GM12878 (cell line): ENCODE measurements around the gene CTXN1. TPM values are rescaled to one million over a fixed set of nuclear protein-coding genes. Genes with fewer than 3 reads are reported as not detected.

Experiments used
- ATAC-seq: fragments of 200-7000 bp; cut with Tn5 transposase; 3 replicates; pipeline ENCODE4 v1.9.1; 2020; ENCODE audit warnings: mild to moderate bottlenecking, moderate library complexity
- BruUV-seq: library from RNA; stranded (reverse); fragments of 400-500 nt; replicated peaks from 2 replicates; lab custom pipeline; 2021; lab: Mats Ljungman, UMichigan
- CTCF ChIA-PET: fragments of 300-600 bp; sonication (Branson Sonifier 250); formaldehyde crosslinking; extraction: SDS; loops from one replicate; lab custom pipeline; 2021; ENCODE audit warnings: inconsistent platforms; lab: Yijun Ruan, JAX
- POLR2A ChIA-PET: fragments of 350-600 bp; formaldehyde crosslinking; extraction: SDS; loops from one replicate; lab custom pipeline; 2021; ENCODE audit warnings: inconsistent platforms; lab: Charles Lee
- RAD21 ChIA-PET: fragments of 300-600 bp; sonication (Branson Sonifier 250); formaldehyde crosslinking; loops from one replicate; lab custom pipeline; 2023; ENCODE audit warnings: antibody characterized with exemption; ENCODE audit not compliant: unreplicated experiment; lab: Charles Lee
- SMC1A ChIA-PET: fragments of 300-600 bp; sonication (Branson Sonifier 250); formaldehyde crosslinking; loops from one replicate; lab custom pipeline; 2023; ENCODE audit not compliant: unreplicated experiment, uncharacterized antibody; lab: Charles Lee
- DNase-seq: peaks from one replicate; pipeline ENCODE4 v3.0.0-alpha.2; 2011; ENCODE audit warnings: low read depth, low spot score
- FAIRE-seq: peaks from 3 replicates; lab custom pipeline; 2011; peaks lifted over from hg19 to GRCh38; lab: Jason Lieb, UNC
- H2AFZ ChIP-seq: 2 replicates; pipeline ENCODE4 v1.6.0; 2011; ENCODE audit warnings: low read depth, low read length, control low read depth; ENCODE audit not compliant: control insufficient read depth
- H3K27ac ChIP-seq: 2 replicates; pipeline ENCODE4 v1.5.1; 2011; ENCODE audit warnings: control low read depth; ENCODE audit not compliant: control insufficient read depth, insufficient read depth
- H3K27me3 ChIP-seq, 2 experiments: replicated peaks in 1 of 2; 2 replicates each; pipeline versions ENCODE4 v1.6.0 to v1.6.1; 2011; ENCODE audit warnings: low read length in 1 of 2; ENCODE audit not compliant: control insufficient read depth in 2 of 2, insufficient read depth in 2 of 2
- H3K36me3 ChIP-seq, 2 experiments: 2 replicates each; pipeline ENCODE4 v1.5.1; 2011; ENCODE audit warnings: low read length in 1 of 2; ENCODE audit not compliant: control insufficient read depth in 2 of 2, insufficient read depth in 2 of 2
- H3K4me1 ChIP-seq: 2 replicates; pipeline ENCODE4 v1.6.1; 2011; ENCODE audit warnings: mild to moderate bottlenecking, low read length, moderate library complexity, mixed read lengths; ENCODE audit not compliant: control insufficient read depth, insufficient read depth
- H3K4me2 ChIP-seq: 2 replicates; pipeline ENCODE4 v1.6.0; 2011; ENCODE audit warnings: control low read depth; ENCODE audit not compliant: control insufficient read depth, insufficient read depth
- H3K4me3 ChIP-seq: fragments of 200-600 bp; sonication (generic); 2 replicates; pipeline ENCODE4 v1.5.1; 2016
- H3K79me2 ChIP-seq: 2 replicates; pipeline ENCODE4 v1.6.0; 2011; ENCODE audit warnings: low read length; ENCODE audit not compliant: control insufficient read depth, insufficient read depth
- H3K9ac ChIP-seq: 2 replicates; pipeline ENCODE4 v1.8.0; 2011; ENCODE audit warnings: low read length, control low read depth, mixed read lengths; ENCODE audit not compliant: control insufficient read depth, insufficient read depth
- H3K9me3 ChIP-seq: replicated peaks from 3 replicates; pipeline ENCODE4 v1.5.1; 2011; ENCODE audit warnings: mild to moderate bottlenecking, low read length; ENCODE audit not compliant: control insufficient read depth, insufficient read depth
- H4K20me1 ChIP-seq: 2 replicates; pipeline ENCODE4 v1.6.0; 2011; ENCODE audit not compliant: control insufficient read depth, insufficient read depth
- POLR2A ChIP-seq: IDR thresholded peaks from 2 replicates; pipeline ENCODE4 v1.6.1; 2011; ENCODE audit warnings: low read depth, mild to moderate bottlenecking, low read length
- POLR2AphosphoS5 ChIP-seq: IDR thresholded peaks from 2 replicates; pipeline ENCODE4 v1.6.1; 2011; ENCODE audit warnings: mild to moderate bottlenecking, low read length, inconsistent platforms
- WGBS: methylation state at CpG from one replicate; pipeline ENCODE4 v1.1.6; 2016; ENCODE audit warnings: low lambda C conversion rate; ENCODE audit not compliant: insufficient replicate concordance, insufficient coverage; ENCODE audit errors: missing lambda C conversion rate; 5-methylcytosine and 5-hydroxymethylcytosine counted together
- in situ Hi-C: fragments of 300-500 bp; cut with MboI; formaldehyde crosslinking; loops from 9 replicates; pipeline ENCODE4 v1.14.3; 2018; ENCODE audit warnings: mixed read lengths
- intact Hi-C: fragments of 100-400 bp; cut with micrococcal nuclease; formaldehyde crosslinking; loops from one replicate; pipeline ENCODE4 v1.14.2; 2022; ENCODE audit not compliant: unreplicated experiment
- polyA plus RNA-seq, 11 experiments: library from polyadenylated mRNA; depleted of rRNA in 4 of 11; unstranded in 6 of 11; stranded (reverse) in 5 of 11; fragments of >200 nt; fragmentation: Nextera tagmentation in 4 of 11; fragmentation: Illumina TruSeq in 1 of 11; extraction: Ambion mirVana in 4 of 11; extraction: Trizol in 1 of 11; gene quantifications; 1 replicate in 1 of 11; 2 replicates in 10 of 11; pipeline versions ENCODE4 v1.2.1 to v1.2.3, GENCODE V29; 2011 to 2016; ENCODE audit warnings: inconsistent platforms in 2 of 11, missing spikeins in 2 of 11, low read depth in 1 of 11
- total RNA-seq, 4 experiments: library from RNA; depleted of rRNA in 3 of 4; stranded (reverse); fragments of >200 nt in 3 of 4; fragmentation: Illumina TruSeq in 1 of 4; extraction: Trizol in 1 of 4; gene quantifications; 2 replicates each; pipeline versions ENCODE4 v1.2.1 to v1.2.3, GENCODE V29; 2013 to 2021
- TF ChIP-seq, protein P1 (sequence below): fragments of 450-650 bp; formaldehyde crosslinking; IDR thresholded peaks from 2 replicates; pipeline ENCODE4 v1.4.0; 2020; ENCODE audit warnings: mild to moderate bottlenecking, moderate library complexity
- TF ChIP-seq, protein P2 (sequence below): IDR thresholded peaks from 2 replicates; pipeline ENCODE4 v1.6.1; 2011; ENCODE audit warnings: borderline replicate concordance, low read depth, mild to moderate bottlenecking, moderate library complexity, low read length; ENCODE audit not compliant: insufficient read depth, poor library complexity, severe bottlenecking

Gene CTXN1
- total and polyA plus RNA-seq, 10 of the 15 experiments (the other 5 are each of a cell fraction or from before 2014, with no cell fraction given), result 0.04 to 1.0 (median 0.38) TPM; not detected in 4

DNA sequence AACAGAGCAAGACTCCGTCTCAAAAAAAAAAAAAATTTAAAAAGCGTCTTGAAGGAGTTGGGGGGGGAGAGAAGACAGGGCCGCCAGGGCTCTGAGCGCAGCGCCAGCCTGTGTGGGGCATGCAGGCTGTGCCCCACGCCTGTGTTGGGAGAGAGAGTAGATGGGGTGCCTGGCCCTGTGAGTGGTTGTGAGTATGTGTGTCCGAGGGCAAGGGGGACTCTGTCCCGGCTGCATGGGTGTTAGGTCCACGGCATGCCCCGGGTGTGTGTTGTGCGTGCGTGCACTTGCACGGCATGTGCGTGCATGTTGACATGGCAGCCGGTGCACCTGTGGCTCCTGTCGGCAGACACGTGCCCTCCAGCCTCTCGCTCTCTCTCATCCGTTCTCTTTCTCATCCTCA, 18.8 kb downstream of the CTXN1 start:
- ChIA-PET CTCF (interaction anchor here (0.7 kb wide), 1 partner anchor 10 kb away, joined by 3 read pairs; no protein-coding TSS in a partner anchor), SMC1A (no interaction called here), POLR2A (no interaction called here), RAD21 (no interaction called here)
- no peak overlapping the region for H2AFZ ChIP-seq
- H3K4me3 ChIP-seq, result no peak overlapping the region
- no peak overlapping the region for H3K27ac ChIP-seq
- H3K27me3 ChIP-seq, result no peaks in the 10 kb centered on the region
- H4K20me1 ChIP-seq, result peaks cover 9% of the 10 kb centered on the region; the same call in 1 of the 2 replicates
- ATAC-seq (no peak), FAIRE-seq (no peak), DNase-seq (no peak)
- WGBS, result 86% methylated on average over 14 of the region's 19 CpGs
- H3K9ac ChIP-seq, result no peak overlapping the region
- in situ Hi-C loops, result no loop called here
- intact Hi-C loops, result loop anchor here (10.0 kb wide), 1 partner anchor 222 kb away; the partner anchor contains the start of gene TRAPPC5
- BruUV-seq, result no TSS peak
- peak; percentile 48 for TF ChIP-seq POLR2A
- 0 out of 2 replicates have a peak, but pooled peaks have one; percentile 36 for TF ChIP-seq POLR2AphosphoS5
- TF ChIP-seq, protein P1, sequence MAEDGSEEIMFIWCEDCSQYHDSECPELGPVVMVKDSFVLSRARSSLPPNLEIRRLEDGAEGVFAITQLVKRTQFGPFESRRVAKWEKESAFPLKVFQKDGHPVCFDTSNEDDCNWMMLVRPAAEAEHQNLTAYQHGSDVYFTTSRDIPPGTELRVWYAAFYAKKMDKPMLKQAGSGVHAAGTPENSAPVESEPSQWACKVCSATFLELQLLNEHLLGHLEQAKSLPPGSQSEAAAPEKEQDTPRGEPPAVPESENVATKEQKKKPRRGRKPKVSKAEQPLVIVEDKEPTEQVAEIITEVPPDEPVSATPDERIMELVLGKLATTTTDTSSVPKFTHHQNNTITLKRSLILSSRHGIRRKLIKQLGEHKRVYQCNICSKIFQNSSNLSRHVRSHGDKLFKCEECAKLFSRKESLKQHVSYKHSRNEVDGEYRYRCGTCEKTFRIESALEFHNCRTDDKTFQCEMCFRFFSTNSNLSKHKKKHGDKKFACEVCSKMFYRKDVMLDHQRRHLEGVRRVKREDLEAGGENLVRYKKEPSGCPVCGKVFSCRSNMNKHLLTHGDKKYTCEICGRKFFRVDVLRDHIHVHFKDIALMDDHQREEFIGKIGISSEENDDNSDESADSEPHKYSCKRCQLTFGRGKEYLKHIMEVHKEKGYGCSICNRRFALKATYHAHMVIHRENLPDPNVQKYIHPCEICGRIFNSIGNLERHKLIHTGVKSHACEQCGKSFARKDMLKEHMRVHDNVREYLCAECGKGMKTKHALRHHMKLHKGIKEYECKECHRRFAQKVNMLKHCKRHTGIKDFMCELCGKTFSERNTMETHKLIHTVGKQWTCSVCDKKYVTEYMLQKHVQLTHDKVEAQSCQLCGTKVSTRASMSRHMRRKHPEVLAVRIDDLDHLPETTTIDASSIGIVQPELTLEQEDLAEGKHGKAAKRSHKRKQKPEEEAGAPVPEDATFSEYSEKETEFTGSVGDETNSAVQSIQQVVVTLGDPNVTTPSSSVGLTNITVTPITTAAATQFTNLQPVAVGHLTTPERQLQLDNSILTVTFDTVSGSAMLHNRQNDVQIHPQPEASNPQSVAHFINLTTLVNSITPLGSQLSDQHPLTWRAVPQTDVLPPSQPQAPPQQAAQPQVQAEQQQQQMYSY, result no peak
- TF ChIP-seq, protein P2, sequence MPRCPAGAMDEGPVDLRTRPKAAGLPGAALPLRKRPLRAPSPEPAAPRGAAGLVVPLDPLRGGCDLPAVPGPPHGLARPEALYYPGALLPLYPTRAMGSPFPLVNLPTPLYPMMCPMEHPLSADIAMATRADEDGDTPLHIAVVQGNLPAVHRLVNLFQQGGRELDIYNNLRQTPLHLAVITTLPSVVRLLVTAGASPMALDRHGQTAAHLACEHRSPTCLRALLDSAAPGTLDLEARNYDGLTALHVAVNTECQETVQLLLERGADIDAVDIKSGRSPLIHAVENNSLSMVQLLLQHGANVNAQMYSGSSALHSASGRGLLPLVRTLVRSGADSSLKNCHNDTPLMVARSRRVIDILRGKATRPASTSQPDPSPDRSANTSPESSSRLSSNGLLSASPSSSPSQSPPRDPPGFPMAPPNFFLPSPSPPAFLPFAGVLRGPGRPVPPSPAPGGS, result peak; percentile 96
- peaks cover 0 to 11% of the 10 kb centered on the region in 2 experiments; a peak in 3 of 4 replicates for H3K36me3 ChIP-seq
- H3K9me3 ChIP-seq, result no peaks in the 10 kb centered on the region
- no peak overlapping the region for H3K4me2 ChIP-seq
- peaks cover 36% of the 10 kb centered on the region for H3K79me2 ChIP-seq
- peaks cover 14% of the 10 kb centered on the region for H3K4me1 ChIP-seq
